H1 (cell line): ENCODE measurements around the gene LYVE1. TPM values are rescaled to one million over a fixed set of nuclear protein-coding genes. Genes with fewer than 3 reads are reported as not detected.

Source experiments
- EGR1 ChIP-seq: IDR thresholded peaks from 2 replicates; pipeline ENCODE4 v1.6.1; 2011; ENCODE audit warnings: low read depth, low read length, borderline replicate concordance
- NANOG ChIP-seq: IDR thresholded peaks from 2 replicates; pipeline ENCODE4 v1.6.1; 2011; ENCODE audit warnings: low read length, low read depth, mild to moderate bottlenecking, inconsistent platforms; ENCODE audit not compliant: insufficient read depth, poor library complexity, severe bottlenecking
- SP2 ChIP-seq: IDR thresholded peaks from 2 replicates; pipeline ENCODE4 v1.6.1; 2012; ENCODE audit warnings: mild to moderate bottlenecking, low read length, inconsistent platforms
- polyA plus RNA-seq, 7 experiments: library from polyadenylated mRNA; depleted of rRNA in 3 of 7; stranded (reverse) in 5 of 7; unstranded in 2 of 7; fragments of >200 nt in 5 of 7; fragments of 200-250 nt in 2 of 7; gene quantifications; 1 replicate in 5 of 7; 2 replicates in 1 of 7; 4 replicates in 1 of 7; pipeline versions ENCODE4 v1.2.1 to v1.2.3, GENCODE V29; 2011 to 2013; ENCODE audit warnings: missing spikeins in 2 of 7, mixed read lengths in 2 of 7
- total RNA-seq: library from RNA; stranded (reverse); fragmentation: NEBNext Ultra II Directional; extraction: Animal tissue kit (Norgen Biotek cat#: 25700); gene quantifications from 2 replicates; pipeline ENCODE4 v1.2.1, GENCODE V29; 2021

LYVE1 gene
- total and polyA plus RNA-seq, 2 of the 8 experiments (the other 6 are each of a cell fraction or from before 2014, with no cell fraction given) = 0.09 TPM; not detected in 1

GRCh38 chr11:10537600-10537999 lies 30.9 kb downstream of the LYVE1 start (continued):
- TF ChIP-seq NANOG (no peak), EGR1 (no peak), SP2 (no peak)
